ENCODE results near the gene DHRS12.

DNA sequence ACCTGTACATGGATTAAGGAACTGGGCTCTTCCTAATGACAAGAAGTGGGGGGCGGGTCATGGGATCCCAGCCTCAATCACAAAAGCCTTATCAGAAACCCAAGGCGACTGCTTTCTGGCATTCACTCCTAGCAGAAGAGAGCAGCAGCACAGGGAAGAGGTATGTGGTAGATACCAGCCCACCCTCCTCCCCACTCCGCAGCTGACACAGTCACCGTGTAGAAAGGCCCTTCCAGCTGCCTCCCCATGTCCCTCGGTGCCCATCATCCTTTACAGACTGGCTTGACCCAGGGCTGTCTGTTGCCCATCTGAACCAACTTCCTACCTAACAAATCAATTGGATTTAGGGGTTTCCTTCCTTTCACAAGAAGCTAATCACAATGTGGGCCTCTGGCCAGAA is 3.1 kb upstream of the DHRS12 start:
- TF ChIP-seq, protein P1, sequence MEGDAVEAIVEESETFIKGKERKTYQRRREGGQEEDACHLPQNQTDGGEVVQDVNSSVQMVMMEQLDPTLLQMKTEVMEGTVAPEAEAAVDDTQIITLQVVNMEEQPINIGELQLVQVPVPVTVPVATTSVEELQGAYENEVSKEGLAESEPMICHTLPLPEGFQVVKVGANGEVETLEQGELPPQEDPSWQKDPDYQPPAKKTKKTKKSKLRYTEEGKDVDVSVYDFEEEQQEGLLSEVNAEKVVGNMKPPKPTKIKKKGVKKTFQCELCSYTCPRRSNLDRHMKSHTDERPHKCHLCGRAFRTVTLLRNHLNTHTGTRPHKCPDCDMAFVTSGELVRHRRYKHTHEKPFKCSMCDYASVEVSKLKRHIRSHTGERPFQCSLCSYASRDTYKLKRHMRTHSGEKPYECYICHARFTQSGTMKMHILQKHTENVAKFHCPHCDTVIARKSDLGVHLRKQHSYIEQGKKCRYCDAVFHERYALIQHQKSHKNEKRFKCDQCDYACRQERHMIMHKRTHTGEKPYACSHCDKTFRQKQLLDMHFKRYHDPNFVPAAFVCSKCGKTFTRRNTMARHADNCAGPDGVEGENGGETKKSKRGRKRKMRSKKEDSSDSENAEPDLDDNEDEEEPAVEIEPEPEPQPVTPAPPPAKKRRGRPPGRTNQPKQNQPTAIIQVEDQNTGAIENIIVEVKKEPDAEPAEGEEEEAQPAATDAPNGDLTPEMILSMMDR (IDR thresholded peaks at IDR 0.05 in 8 of 11, conservative IDR thresholded peaks at IDR 0.05 in 3 of 11) = no peak
- TF ChIP-seq POLR2AphosphoS5 (IDR thresholded peaks at IDR 0.05) (no peak), POLR2A (IDR thresholded peaks at IDR 0.05) (no peak)

Measured in spleen (tissue), 7 donors.